Activated CD4-positive, alpha-beta memory T cell treated with anti-CD3 and anti-CD28 coated beads for 36 hours (primary cell): ENCODE data around the gene FBXO24. TPM values are rescaled to one million over a fixed set of nuclear protein-coding genes. Genes with fewer than 3 reads are reported as not detected.

Experiments
- CTCF ChIA-PET: fragments of 350-600 bp; sonication (Branson Sonifier 250); formaldehyde crosslinking; loops from one replicate; lab custom pipeline; 2021; ENCODE audit warnings: antibody characterized with exemption, inconsistent platforms; lab: Charles Lee
- POLR2A ChIA-PET: fragments of 350-600 bp; sonication (Branson Sonifier 250); formaldehyde crosslinking; loops from one replicate; lab custom pipeline; 2021; ENCODE audit warnings: antibody characterized with exemption; lab: Charles Lee
- DNase-seq: peaks from one replicate; pipeline ENCODE4 v3.0.0-alpha.2; 2020
- H3K27ac Mint-ChIP-seq: one replicate; pipeline ENCODE4 v1.8.0; 2021; ENCODE audit warnings: mixed read lengths
- H3K27me3 Mint-ChIP-seq: one replicate; pipeline ENCODE4 v1.8.0; 2021; ENCODE audit warnings: mixed read lengths
- H3K36me3 Mint-ChIP-seq: one replicate; pipeline ENCODE4 v1.8.0; 2021; ENCODE audit warnings: mixed read lengths
- H3K4me1 Mint-ChIP-seq: one replicate; pipeline ENCODE4 v1.8.0; 2021; ENCODE audit warnings: low read depth, mixed read lengths
- H3K4me3 Mint-ChIP-seq: one replicate; pipeline ENCODE4 v1.8.0; 2021; ENCODE audit warnings: mild to moderate bottlenecking, mixed read lengths
- H3K9me3 Mint-ChIP-seq: one replicate; pipeline ENCODE4 v1.8.0; 2021; ENCODE audit warnings: mixed read lengths
- intact Hi-C: fragments of 100-400 bp; cut with micrococcal nuclease; formaldehyde crosslinking; loops from one replicate; pipeline ENCODE4 v1.15.1; 2023
- total RNA-seq, 2 experiments: library from RNA; stranded (reverse); gene quantifications; one replicate each; pipeline ENCODE4 v1.2.3, GENCODE V29; 2021

FBXO24 gene
- total RNA-seq, 2 experiments from 2014 or later, result 2.2 to 2.6 TPM

GRCh38 chr7:100575746-100576383 lies 10.3 kb upstream of the FBXO24 start:
- H3K4me1 Mint-ChIP-seq, result peaks cover 6% of the 10 kb centered on the region
- ChIA-PET POLR2A (no interaction called here), CTCF (no interaction called here)
- intact Hi-C loops, result no loop called here
- DNase-seq, result no peak
- no peaks in the 10 kb centered on the region for H3K27me3 Mint-ChIP-seq
- H3K4me3 Mint-ChIP-seq, result no peak overlapping the region
- H3K27ac Mint-ChIP-seq, result no peak overlapping the region
- no peaks in the 10 kb centered on the region for H3K9me3 Mint-ChIP-seq
- peaks cover 25% of the 10 kb centered on the region for H3K36me3 Mint-ChIP-seq

GRCh38 chr7:100576384-100576993 lies 9.6 kb upstream of the FBXO24 start:
- Mint-ChIP-seq H3K4me1 (peaks cover 6% of the 10 kb centered on the region), H3K27me3 (no peaks in the 10 kb centered on the region), H3K36me3 (peaks cover 30% of the 10 kb centered on the region), H3K27ac (no peak overlapping the region), H3K4me3 (no peak overlapping the region), H3K9me3 (no peaks in the 10 kb centered on the region)
- intact Hi-C loops, result no loop called here
- no peak for DNase-seq
- POLR2A ChIA-PET, result no interaction called here
- CTCF ChIA-PET, result no interaction called here

- no peak overlapping the region for H3K27ac Mint-ChIP-seq
- CTCF ChIA-PET, result interaction anchor here (1.3 kb wide), 1 partner anchor 129 kb away, joined by 5 read pairs; the partner anchor contains the start of gene POP7
- POLR2A ChIA-PET, result no interaction called here
- no peaks in the 10 kb centered on the region for H3K9me3 Mint-ChIP-seq
- no peak for DNase-seq
- intact Hi-C loops, result no loop called here
- H3K4me3 Mint-ChIP-seq, result no peak overlapping the region
- H3K36me3 Mint-ChIP-seq, result peaks cover 31% of the 10 kb centered on the region
- peaks cover 1% of the 10 kb centered on the region for H3K4me1 Mint-ChIP-seq
- no peaks in the 10 kb centered on the region for H3K27me3 Mint-ChIP-seq
Observed at GRCh38 chr7:100577103-100577502, 9.0 kb upstream of the FBXO24 start.

GRCh38 chr7:100577507-100577906 lies 8.6 kb upstream of the FBXO24 start:
- no peak for DNase-seq
- Mint-ChIP-seq H3K4me1 (peaks cover 4% of the 10 kb centered on the region), H3K9me3 (no peaks in the 10 kb centered on the region), H3K27me3 (no peaks in the 10 kb centered on the region), H3K27ac (no peak overlapping the region), H3K36me3 (peaks cover 33% of the 10 kb centered on the region), H3K4me3 (no peak overlapping the region)
- CTCF ChIA-PET, result interaction anchor here (1.3 kb wide), 1 partner anchor 128 kb away, joined by 5 read pairs; the partner anchor contains the start of gene POP7
- intact Hi-C loops, result no loop called here
- POLR2A ChIA-PET, result no interaction called here

GRCh38 chr7:100578246-100579183 lies 7.6 kb upstream of the FBXO24 start:
- H3K36me3 Mint-ChIP-seq, result peaks cover 34% of the 10 kb centered on the region
- H3K27me3 Mint-ChIP-seq, result no peaks in the 10 kb centered on the region
- H3K9me3 Mint-ChIP-seq, result no peaks in the 10 kb centered on the region
- peaks cover 15% of the 10 kb centered on the region for H3K4me1 Mint-ChIP-seq
- CTCF ChIA-PET, result interaction anchor here (0.9 to 1.3 kb wide), 2 partner anchors 13 to 127 kb away, joined by 3 to 5 read pairs; partner anchors contain the start of gene POP7
- intact Hi-C loops, result no loop called here
- no peak for DNase-seq
- POLR2A ChIA-PET, result no interaction called here
- no peak overlapping the region for H3K4me3 Mint-ChIP-seq
- no peak overlapping the region for H3K27ac Mint-ChIP-seq

- no peak for DNase-seq
- Mint-ChIP-seq H3K4me1 (peaks cover 20% of the 10 kb centered on the region), H3K27ac (no peak overlapping the region), H3K9me3 (no peaks in the 10 kb centered on the region), H3K4me3 (no peak overlapping the region), H3K36me3 (peaks cover 24% of the 10 kb centered on the region), H3K27me3 (no peaks in the 10 kb centered on the region)
- CTCF ChIA-PET, result interaction anchor here (1.8 kb wide), 1 partner anchor 16 kb away, joined by 9 read pairs; no protein-coding TSS in a partner anchor
- POLR2A ChIA-PET, result no interaction called here
- intact Hi-C loops, result no loop called here
Observed at GRCh38 chr7:100580466-100581283, 5.5 kb upstream of the FBXO24 start.

GRCh38 chr7:100582041-100582579 lies 4.0 kb upstream of the FBXO24 start:
- CTCF ChIA-PET, result interaction anchor here (1.0 to 1.8 kb wide), 3 partner anchors 18 to 123 kb away, joined by 3 to 9 read pairs (median 7); no protein-coding TSS in a partner anchor
- intact Hi-C loops, result no loop called here
- POLR2A ChIA-PET, result no interaction called here
- Mint-ChIP-seq H3K4me1 (peaks cover 20% of the 10 kb centered on the region), H3K9me3 (no peaks in the 10 kb centered on the region), H3K27me3 (peaks cover 2% of the 10 kb centered on the region), H3K27ac (peak overlapping the region; percentile 98), H3K36me3 (peaks cover 19% of the 10 kb centered on the region), H3K4me3 (no peak overlapping the region)
- no peak for DNase-seq

GRCh38 chr7:100582650-100583049 lies 3.5 kb upstream of the FBXO24 start:
- no peak overlapping the region for H3K4me3 Mint-ChIP-seq
- CTCF ChIA-PET, result interaction anchor here (1.4 to 4.6 kb wide), 4 partner anchors 11 to 100 kb away, joined by 3 to 30 read pairs (median 14); no protein-coding TSS in a partner anchor
- intact Hi-C loops, result loop anchor here (1.0 kb wide), 1 partner anchor 36 kb away; no protein-coding TSS in a partner anchor
- POLR2A ChIA-PET, result no interaction called here
- peak overlapping the region; percentile 98 for H3K27ac Mint-ChIP-seq
- no peaks in the 10 kb centered on the region for H3K9me3 Mint-ChIP-seq
- DNase-seq, result no peak
- H3K27me3 Mint-ChIP-seq, result peaks cover 2% of the 10 kb centered on the region
- peaks cover 17% of the 10 kb centered on the region for H3K36me3 Mint-ChIP-seq
- H3K4me1 Mint-ChIP-seq, result peaks cover 20% of the 10 kb centered on the region

- peaks cover 20% of the 10 kb centered on the region for H3K4me1 Mint-ChIP-seq
- POLR2A ChIA-PET, result interaction anchor here (0.6 to 4.1 kb wide), 7 partner anchors 13 to 154 kb away, joined by 3 to 31 read pairs (median 5); partner anchors contain the start of genes MOSPD3 and ZCWPW1
- H3K27ac Mint-ChIP-seq, result peak overlapping the region; percentile 98
- H3K36me3 Mint-ChIP-seq, result peaks cover 16% of the 10 kb centered on the region
- no peaks in the 10 kb centered on the region for H3K9me3 Mint-ChIP-seq
- peaks cover 2% of the 10 kb centered on the region for H3K27me3 Mint-ChIP-seq
- peak overlapping the region; percentile 85 for H3K4me3 Mint-ChIP-seq
- CTCF ChIA-PET, result interaction anchor here (0.5 to 4.6 kb wide), 10 partner anchors 12 to 142 kb away, joined by 3 to 38 read pairs (median 8); partner anchors contain the start of genes GIGYF1 and POP7
- intact Hi-C loops, result loop anchor here (1.0 kb wide), 1 partner anchor 37 kb away; no protein-coding TSS in a partner anchor
- peak; percentile 87 for DNase-seq
Observed at GRCh38 chr7:100583132-100584053, 2.7 kb upstream of the FBXO24 start.
